GM21576 (cell line): Measurements from ENCODE around the gene PTPRE.

Experiments
- ATAC-seq: cut with Tn5 transposase; IDR thresholded peaks from one replicate; pipeline ENCODE4 v1.9.1; 2021; ENCODE audit warnings: mild to moderate bottlenecking, moderate library complexity; ENCODE audit not compliant: unreplicated experiment

The PTPRE gene

DNA sequence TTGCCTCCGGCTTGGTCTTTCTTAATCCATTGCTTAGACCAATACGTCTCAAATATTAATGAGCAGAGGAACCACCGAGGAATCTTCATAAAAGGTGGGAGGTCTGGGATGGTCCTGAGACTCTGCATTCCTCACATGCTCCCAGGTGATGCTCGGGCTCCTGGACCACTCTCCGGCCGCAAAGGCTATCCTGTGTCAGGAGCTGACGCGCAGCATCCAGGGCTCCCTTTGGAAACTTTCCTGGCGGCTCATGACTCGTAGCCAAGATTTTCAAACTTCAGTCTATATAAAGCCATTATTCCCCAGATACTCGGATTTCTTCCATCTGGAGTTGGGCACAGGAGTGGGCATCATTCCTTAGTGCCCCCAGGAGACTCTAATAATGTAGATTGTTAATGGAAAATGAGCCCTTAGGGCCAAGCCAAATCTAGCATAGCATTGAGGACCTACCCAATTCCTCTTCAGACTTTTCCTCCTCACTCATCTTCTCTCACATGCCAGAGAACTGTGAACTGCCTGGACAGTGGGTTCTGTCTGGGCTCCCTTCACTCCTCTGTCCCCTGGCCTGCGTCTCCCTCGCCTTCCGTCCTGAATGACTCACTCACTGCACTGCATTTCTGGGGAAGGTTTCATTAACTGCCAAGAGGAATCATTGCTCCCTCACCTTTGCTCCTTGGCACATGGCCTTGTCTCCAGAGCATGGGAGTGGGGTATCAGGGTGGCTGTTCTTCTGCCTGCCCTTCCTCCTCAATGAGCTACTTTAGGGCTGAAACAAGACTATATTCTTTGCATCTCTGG is 130.0 kb downstream of the PTPRE start:
- no peak for ATAC-seq

DNA sequence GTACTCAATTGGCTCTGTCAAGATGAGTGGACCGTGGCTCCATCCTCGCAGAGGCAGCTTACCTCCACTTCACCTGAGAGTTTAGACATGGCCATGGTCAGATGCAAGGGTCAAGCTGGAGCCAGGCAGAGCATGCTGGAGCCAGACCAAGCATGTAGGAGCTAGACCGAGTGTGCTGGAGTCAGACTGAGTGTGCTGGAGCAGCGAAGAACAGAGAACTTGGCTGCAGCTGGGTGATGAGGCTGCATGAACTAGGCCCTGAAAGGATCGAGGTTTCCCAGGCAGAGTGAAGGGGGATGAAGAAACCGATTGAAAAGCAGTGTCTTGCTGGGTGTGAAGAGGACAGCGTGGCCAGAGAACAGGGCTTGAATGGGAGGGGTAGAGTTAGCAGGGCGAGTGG is 133.2 kb downstream of the PTPRE start:
- no peak for ATAC-seq

DNA sequence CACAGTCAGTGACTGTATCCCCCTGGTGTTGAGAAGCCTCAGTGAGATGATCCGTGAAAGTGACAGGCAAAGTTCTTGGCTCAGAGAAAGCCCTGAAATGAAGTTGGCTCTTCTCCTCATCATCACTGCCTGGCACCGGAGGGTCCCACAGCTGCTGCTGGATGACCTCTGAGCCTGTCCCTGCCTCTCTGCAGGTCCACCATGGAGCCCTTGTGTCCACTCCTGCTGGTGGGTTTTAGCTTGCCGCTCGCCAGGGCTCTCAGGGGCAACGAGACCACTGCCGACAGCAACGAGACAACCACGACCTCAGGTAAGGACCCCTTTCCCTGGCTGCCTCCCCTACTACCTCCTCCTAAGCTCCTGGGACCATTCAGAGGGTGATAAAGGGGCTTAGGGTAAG is 133.8 kb downstream of the PTPRE start:
- no peak for ATAC-seq

DNA sequence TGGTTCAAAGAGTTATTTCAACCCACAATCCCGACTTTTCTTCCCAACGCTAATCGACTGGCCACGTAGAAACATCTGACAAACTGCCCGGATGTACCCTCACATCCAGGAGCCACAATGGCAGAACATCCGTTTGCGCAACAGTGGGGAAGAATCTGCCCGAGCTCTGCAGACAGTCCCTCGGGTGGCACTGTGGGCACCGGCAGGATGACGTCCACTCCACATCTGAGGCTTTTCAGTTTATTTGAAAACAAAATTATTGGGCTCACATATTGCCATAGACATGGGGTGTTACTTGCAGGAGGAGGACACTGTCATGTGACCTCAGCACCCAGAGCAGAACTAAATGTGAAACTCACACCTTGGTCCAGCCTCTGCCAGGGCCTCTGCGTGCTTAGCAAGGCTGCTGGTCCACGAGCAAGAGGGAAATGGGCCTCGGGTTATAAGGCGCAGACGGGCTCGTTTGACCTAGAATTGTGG is 135.3 kb downstream of the PTPRE start:
- no peak for ATAC-seq

DNA sequence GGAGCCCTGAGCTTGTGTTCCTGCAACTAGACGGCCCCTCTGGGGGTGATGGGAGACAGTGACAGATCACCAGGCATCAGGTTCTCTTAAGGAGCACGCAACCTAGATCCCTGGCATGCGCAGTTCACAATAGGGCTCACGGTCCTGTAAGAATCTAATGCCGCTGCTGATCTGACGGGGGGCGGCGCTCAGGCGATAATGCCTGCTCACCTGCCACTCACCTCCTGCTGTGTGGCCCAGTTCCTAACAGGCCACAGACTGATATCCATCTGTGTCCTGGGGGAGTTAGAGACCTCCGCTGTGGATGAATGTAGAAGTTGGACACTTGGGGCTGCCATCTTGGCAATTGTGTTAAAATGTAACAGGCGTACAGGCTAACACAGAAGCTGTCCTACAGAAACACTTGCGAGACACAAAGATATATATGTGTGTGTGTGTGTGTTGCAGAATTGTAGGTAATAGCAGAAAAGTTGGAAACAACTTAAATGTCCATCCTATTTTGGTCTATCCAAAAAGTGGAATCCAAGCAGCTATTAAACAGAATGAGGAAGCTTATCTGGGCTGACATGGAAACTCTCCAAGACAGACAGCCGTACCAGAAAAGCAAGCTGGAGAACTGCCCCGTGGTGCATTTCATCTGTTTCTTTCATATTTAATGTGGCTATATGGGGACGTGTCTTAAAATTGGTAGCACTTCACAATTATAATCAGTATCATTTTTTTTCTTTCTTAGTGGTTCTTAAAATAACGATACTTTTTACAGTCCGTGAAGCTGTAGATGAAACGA is 136.5 kb downstream of the PTPRE start:
- no peak for ATAC-seq

DNA sequence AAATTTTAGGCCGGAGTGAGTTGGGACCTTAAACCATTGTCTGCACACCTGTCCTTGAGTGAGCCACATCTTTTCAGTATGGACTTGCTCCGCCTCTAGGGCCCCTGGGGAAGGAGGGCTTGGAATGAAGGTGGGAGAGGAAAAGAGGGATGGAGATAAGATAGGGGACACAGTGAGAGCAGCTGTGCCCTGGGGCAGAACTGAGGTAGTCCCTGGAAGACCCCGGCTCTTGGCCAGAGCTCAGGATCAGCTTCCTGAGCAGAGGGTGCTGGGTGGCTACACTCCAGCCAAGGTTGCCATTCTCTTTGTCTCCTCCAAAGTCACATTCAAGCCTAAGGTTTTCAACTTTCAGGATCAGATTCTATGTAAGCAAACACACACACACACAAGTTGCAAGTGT is 137.3 kb downstream of the PTPRE start:
- ATAC-seq, result no peak

DNA sequence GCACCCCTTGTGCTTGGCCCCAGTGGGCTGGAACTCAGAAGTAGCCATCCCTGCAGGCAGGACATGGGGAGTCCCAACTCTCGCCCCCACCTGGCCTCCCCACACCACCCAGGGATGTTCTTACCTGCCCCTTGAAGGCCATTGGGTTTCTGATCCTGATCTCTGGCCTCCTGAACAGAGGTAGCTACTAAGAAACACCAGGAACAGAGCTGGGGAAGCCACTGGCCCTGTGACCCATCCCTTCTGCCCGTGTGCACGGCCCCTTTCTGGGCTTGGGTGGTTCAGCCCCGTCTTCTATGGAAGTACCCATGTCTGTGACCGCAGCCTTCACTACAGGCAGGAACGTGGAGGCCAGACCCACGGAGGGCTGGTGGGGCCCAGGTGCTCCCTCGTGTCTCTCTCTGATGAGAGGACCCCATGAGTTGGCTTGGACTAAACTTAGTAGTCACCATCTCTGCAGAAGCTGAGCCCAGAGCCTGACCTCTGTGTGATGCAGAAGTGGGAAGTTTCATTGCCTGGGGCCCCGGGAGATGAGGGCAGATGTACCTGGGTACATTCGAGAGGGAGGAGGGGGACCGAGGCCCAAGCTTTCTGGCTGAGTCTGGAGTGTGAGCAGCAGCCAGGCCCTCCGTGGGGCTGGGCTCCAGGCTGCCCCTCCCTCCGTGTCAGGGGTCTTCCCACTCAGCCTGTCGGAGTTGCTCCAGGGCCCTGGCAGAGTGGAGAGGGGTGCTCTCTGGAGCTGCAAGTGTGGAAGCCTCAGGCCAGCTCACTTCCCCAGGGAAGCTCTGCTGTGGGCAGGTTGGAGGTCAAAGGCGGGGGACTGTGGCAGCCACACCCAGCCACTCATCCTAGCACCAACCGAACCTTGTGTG is 138.3 kb downstream of the PTPRE start:
- no peak for ATAC-seq

DNA sequence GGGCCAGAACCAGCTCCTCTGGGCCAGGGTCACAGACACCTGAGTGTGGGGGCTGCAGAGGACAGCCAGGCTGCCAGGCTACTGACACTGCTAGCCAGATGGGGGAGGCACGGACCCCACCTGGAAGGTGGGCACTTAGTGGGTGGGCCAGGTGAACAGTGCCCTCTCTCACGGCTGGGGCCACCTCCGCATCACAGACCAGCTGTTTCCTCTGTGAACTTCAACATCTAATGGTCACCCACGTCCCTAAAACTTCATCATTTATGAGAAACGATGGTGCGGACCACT is 138.9 kb downstream of the PTPRE start:
- ATAC-seq, result no peak

DNA sequence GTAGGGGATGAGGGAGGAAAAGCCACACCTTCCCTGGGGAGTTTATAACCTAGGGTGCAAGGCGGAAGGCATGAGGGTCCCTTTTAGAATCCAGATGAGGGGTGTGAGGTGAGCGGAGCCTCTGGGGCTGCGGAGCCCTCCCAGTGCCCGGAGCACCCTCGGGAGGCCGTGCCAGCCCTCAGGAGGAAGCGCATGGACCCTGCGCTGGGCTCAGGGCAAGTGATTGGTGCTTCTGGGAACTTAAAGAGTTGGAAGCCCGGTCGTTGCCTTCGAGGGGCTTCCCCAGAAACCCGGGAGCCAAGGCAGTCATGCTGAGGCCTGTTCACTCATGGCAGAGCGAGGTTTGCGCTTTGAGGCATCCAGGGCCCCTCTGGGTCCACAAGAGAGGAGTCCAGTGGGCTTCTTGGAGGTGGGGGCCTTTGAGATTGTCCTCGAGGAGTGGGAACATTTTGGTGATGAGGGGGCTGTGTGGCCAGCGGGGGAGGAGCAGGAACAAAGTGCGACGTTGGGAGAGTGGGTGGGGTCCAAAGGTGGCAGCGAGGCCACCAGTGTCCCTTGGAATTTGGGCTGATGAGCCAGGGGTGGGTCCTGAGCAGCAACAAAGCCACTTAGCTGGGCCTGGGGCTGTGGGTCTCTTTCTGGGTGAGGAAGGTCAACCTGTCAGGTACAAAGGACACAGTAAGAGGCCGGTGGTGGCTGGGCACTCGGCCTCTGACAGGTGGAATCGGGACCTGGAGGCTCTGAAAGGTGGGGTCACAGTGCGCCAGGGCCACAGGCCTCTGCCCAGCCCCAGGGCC is 139.5 kb downstream of the PTPRE start:
- ATAC-seq, result no peak

DNA sequence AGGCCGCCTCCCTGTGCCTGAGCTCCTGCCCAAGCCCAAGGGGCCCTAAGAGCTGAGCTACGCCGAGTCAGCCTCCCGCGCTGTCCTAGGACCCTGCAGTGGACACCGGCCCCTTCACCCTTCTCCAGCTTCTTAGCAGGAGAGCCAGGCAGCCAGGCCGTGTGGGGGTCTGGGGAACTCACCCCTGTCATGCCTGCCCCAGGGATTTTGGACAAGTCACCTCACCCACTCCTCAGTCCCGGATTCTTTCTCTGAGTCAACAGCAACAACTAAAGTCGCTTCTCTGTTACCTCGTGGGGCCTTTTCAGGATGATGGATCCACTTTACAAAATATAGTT is 140.0 kb downstream of the PTPRE start:
- no peak for ATAC-seq

DNA sequence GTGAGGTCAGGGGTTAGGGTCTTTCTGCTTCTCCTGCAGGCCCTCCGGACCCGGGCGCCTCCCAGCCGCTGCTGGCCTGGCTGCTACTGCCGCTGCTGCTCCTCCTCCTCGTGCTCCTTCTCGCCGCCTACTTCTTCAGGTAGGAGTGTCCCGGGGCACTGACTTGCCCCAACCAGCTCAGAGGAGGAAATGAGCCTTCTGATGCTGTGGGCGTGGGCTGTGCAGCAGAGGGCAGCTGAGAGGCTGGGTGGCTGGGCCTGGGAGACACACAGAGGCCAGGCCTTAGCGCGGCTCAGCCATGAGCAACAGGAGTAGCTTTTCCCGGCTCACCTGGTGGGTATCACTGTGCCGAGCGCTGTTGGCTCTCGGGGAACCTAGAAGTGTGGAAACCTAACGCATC is 140.4 kb downstream of the PTPRE start:
- peak; percentile 98 for ATAC-seq

DNA sequence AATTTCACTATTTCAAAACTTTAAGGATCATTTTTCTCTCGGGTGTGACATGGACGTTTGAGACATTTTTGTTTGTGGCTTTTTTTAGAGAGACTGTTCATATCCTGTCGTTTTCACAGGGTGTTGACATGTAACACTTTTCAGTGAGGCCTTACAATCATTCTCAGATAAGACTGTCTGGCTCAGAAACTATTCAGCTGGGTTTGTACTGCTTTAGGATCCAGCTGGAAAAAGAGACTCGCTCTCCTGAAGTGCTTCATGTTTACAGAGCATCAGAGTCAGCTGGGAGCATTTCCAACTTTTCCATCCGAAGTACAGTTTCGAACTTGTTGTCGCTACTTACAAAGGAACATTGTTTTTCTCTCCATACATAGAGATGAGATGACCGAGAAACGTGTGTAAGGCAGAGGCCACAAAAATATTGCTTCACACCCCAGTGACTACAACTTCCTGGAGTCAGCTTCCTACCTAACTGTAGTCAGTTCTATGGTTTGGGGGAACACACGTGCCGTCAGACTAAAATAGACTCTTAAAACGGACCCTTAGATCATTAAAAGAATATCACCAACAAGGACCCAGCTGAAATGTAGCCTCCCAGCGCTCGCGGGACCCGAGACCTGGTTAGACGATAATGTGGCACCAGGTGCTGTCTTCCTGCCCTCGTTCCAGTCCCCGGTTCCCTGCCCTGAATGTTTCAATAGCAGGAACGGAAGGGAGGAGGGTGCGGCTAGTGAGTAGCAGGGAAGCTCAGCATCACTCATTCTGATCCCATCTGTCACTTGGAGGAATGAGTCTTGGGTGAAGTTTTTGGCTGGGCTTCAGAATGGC is 141.3 kb downstream of the PTPRE start:
- peak; percentile 30 for ATAC-seq

DNA sequence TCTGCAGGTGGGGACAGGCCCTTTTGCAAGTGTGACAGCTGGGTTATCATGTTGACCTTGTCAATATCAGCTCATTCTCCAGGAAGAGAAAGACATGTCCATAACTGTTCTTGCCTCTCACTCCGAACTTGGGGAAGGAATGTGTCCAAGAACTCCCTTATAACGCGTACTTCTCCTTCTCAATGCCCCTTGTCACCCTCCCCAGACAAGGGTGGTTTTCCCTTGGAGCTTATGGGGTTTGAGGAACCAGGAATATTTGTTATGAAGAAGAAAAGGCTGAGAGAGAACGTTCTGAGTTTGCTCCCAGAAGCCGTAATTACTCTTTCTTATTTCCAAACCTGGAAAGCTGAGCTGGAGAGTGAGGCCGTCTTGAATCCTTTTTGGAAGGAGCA is 141.9 kb downstream of the PTPRE start:
- ATAC-seq, result no peak

DNA sequence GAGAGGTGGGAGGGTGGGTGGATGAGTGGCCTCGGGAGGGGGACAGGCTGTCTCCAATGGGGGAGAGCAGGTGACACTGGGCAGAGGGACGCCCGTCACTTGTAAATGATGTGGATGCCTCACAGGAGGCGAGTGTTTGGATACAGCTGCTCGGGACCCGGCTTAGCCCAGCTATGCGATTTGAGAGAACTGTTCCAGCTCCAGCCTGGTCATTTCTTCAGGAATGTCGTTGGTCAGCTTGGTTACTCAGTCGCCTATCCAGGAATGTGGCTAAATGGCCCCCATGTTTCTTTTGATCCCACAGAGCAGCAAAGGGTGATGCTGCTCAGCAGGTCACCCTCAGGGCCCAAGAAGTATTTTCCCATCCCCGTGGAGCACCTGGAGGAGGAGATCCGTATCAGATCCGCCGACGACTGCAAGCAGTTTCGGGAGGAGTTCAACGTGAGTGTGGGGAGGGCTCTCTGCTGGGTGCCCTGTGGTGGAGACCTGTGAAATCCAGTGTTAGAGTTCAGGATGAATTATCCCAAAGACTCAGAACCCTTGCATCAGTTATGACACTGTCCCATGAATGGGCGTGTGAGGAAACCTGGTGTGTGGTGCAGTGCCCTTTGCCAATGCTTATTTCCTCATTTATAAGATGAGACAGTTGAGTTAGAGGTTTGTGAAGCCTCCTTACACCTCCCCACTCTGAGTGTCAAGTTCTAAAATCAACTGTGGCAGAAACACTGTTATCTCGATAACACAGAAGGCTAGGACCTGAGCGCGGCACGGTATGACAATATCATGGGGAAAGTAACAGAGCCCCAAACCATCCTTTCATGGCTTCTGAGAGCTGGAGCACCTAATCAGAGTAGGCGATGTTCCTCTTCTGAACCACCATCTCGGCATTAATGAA is 142.6 kb downstream of the PTPRE start:
- ATAC-seq, result no peak

DNA sequence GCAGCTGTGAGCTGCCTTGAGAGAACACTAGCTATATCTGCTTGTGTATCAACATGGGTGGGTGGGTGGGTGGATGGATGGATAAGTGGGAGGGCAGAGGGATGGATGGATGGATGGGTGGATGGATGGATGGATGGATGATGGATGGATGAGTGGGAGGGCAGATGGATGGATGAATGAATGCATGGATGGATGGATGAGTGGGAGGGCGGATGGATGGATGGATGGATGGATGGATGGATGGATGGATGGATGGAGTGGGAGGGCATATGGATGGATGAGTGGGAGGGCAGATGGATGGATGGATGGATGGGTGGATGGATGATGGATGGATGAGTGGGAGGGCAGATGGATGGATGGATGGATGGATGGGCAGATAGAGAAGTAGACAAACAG is 143.2 kb downstream of the PTPRE start:
- ATAC-seq, result no peak

DNA sequence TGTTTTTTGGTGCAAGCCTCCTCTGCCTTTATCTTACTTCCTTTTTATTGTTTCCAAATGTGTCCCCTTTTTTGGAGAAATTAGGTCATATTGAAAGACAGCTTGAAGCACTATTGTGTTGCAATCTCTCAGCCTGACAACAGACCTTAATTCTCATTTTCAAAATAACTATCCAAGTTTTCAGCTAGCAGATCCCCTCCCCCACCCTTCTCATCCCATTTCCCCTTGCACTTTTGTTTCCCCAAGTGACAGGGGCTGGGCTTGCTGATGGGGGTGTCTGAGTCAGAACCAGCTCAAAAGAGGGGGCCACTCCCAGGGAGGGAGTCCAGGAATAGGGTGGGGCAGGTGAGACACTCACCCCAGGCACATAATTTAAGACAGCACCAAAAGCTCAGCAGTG is 144.0 kb downstream of the PTPRE start:
- ATAC-seq, result no peak

DNA sequence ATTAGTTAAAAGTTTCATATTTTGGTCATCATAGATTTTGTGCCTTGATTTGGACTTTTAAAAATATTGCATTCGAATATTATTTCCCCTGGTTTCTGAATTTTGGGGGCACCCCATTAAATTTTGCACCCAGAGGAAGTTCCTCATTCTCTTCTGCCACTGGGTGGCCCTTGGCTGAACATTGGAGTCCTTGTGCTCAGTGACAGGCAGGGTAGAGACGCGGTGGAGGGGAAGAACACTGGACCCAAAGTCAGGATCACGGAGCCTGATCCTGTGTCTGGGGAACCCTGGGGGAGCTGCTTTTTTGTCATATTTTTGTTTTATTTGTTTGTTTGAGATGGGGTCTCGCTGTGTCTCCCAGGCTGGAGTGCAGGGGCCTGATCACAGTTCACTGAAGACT is 144.6 kb downstream of the PTPRE start:
- ATAC-seq, result no peak

DNA sequence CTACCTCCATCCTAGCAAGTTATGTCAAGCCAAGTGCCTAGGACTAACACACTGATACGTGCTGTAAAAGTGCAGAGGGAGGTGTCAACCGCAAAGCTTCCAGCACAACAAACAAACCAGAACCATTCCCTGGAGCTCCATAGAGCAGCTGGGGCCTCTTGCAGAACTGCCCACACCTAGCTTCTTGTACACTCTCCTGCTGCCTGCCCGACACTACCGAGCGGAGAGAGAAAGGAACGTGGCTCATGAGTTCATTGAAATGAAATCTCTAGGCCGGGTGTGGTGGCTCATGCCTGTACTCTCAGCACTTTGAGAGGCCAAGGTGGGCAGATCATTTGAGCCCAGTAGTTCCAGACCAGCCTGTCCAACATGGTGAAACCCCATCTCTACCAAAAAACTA is 145.8 kb downstream of the PTPRE start:
- no peak for ATAC-seq

DNA sequence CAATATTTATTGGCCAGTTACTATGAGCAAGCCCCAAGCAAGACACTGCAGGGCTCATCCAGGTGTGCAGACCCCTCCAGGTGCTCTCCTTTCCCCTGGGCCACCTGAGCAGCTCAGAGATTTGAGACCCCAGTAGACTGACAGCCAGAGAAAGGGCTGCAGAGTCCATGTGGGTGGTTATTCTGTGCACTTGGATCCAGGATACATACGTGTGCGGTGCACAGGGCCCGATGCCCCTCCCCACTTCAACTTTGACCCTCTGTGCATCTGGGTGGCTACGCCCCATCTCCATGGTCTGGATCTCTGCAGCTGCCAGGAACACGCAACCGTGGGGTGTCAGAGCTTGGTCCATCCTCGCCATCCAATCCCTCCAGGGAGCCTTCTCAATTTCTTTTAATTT is 146.5 kb downstream of the PTPRE start:
- ATAC-seq, result no peak
